ENCODE measurements around the gene SLC5A9. TPM values are rescaled to one million over a fixed set of nuclear protein-coding genes. Genes with fewer than 3 reads are reported as not detected.

SLC5A9 gene
- total RNA-seq, 1 donor from 2014 or later = not detected

- POLR2A ChIA-PET = no interaction called here
- peaks cover 12% of the 10 kb centered on the region for H3K27me3 Mint-ChIP-seq
- no peaks in the 10 kb centered on the region for H3K4me1 Mint-ChIP-seq
- CTCF ChIA-PET = interaction anchor here (1.3 kb wide), 1 partner anchor 101 kb away, joined by 3 read pairs; no protein-coding TSS in a partner anchor
- intact Hi-C loops (cut with micrococcal nuclease) = no loop called here
- H3K4me3 Mint-ChIP-seq = no peak overlapping the region
- H3K9me3 Mint-ChIP-seq = no peaks in the 10 kb centered on the region
- TF ChIP-seq, protein P1, sequence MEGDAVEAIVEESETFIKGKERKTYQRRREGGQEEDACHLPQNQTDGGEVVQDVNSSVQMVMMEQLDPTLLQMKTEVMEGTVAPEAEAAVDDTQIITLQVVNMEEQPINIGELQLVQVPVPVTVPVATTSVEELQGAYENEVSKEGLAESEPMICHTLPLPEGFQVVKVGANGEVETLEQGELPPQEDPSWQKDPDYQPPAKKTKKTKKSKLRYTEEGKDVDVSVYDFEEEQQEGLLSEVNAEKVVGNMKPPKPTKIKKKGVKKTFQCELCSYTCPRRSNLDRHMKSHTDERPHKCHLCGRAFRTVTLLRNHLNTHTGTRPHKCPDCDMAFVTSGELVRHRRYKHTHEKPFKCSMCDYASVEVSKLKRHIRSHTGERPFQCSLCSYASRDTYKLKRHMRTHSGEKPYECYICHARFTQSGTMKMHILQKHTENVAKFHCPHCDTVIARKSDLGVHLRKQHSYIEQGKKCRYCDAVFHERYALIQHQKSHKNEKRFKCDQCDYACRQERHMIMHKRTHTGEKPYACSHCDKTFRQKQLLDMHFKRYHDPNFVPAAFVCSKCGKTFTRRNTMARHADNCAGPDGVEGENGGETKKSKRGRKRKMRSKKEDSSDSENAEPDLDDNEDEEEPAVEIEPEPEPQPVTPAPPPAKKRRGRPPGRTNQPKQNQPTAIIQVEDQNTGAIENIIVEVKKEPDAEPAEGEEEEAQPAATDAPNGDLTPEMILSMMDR (IDR thresholded peaks at IDR 0.05) = no peak
- ATAC-seq (ENCODE audit: low read depth) (no peak), DNase-seq (no peak)
- no peaks in the 10 kb centered on the region for H3K36me3 Mint-ChIP-seq (ENCODE audit: low read depth)
- H3K27ac Mint-ChIP-seq = no peak overlapping the region
Observed at GRCh38 chr1:48198970-48199369, 23.5 kb upstream of the SLC5A9 start.

- no peak for ATAC-seq (ENCODE audit: low read depth)
- Mint-ChIP-seq H3K36me3 (ENCODE audit: low read depth) (no peaks in the 10 kb centered on the region), H3K27ac (no peak overlapping the region)
Observed at GRCh38 chr1:48200166-48200900, 22.2 kb upstream of the SLC5A9 start.

DNA sequence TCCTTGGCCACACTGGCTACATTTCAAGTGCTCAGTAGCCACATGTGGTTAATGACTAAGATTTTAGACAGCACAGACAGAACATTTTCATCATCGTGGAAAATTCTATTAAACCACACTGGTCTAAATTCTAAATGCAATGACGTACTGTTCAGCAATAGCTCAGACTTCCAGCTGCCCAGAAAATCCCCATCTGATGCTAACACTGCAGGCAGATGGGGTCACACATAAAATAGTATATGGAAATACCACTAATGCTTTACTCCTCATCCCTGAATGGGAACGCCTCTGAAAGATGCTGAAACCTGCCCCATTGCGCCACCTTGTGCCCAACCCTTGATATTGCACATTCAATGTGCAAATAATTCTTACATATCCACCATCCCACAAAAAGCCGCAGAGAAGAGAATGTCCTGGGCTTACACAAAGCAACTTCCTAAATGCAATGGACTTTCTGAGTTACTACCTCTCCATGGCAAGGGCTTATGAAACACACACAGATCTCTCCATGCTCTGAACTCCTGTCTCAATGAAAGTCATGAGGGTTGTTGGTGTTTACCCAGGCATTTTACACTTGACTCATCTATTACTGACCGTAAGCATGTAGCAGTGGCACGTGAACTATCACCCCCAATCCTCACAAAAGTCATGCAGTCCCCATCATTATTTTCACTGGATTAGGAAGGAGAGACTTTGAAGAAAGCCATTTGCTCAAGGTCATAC, 20.3 kb upstream of the SLC5A9 start:
- CTCF ChIA-PET = interaction anchor here (0.9 to 1.8 kb wide), 4 partner anchors 14 to 93 kb away, joined by 3 to 6 read pairs (median 3); no protein-coding TSS in a partner anchor
- TF ChIP-seq, protein P1 (IDR thresholded peaks at IDR 0.05) = peak; percentile 44
- H3K4me3 Mint-ChIP-seq = no peak overlapping the region

More at GRCh38 chr1:48200166-48200900, 22.2 kb upstream of the SLC5A9 start:
- Mint-ChIP-seq H3K27me3 (peaks cover 16% of the 10 kb centered on the region), H3K9me3 (no peaks in the 10 kb centered on the region), H3K4me3 (no peak overlapping the region), H3K4me1 (no peaks in the 10 kb centered on the region)
- CTCF ChIA-PET = interaction anchor here (1.5 kb wide), 1 partner anchor 12 kb away, joined by 3 read pairs; no protein-coding TSS in a partner anchor
- intact Hi-C loops (cut with micrococcal nuclease) = no loop called here
- no peak for DNase-seq
- TF ChIP-seq, protein P1 (IDR thresholded peaks at IDR 0.05) = no peak
- POLR2A ChIA-PET = no interaction called here

DNA sequence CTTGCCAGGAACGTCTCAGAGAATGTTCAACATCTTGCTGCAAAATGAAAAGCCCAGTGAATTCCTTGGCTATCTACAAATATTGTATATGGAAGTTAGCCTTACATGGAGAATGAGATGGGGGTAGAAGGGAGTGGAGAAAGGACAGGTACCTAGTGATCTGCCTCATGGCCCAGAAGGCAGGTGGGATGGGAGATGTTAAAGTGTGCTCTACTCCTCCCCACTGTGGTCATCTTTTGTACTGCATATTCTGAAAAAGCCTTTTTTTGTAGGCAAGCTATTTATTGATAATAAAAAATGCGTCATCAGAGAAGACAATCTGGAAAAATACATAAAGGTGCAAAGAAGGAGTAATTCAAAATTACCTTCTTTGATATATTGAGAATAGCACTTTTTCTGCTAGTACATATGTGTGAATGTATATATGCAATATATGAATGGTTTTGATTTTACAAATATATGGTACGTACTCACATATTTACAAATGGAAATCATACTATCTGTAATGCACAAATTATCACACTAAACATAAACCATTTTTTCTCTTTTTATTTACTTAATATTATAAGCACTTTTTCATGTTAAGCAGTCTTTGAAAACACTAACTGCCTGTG, 19.1 kb upstream of the SLC5A9 start:
- no peaks in the 10 kb centered on the region for H3K9me3 Mint-ChIP-seq
- no peak for ATAC-seq (ENCODE audit: low read depth)
- H3K27ac Mint-ChIP-seq = no peak overlapping the region
- no peak overlapping the region for H3K4me3 Mint-ChIP-seq
- H3K36me3 Mint-ChIP-seq (ENCODE audit: low read depth) = no peaks in the 10 kb centered on the region
- TF ChIP-seq, protein P1 (IDR thresholded peaks at IDR 0.05) = peak; percentile 44
- ChIA-PET CTCF (interaction anchor here (0.9 to 1.8 kb wide), 4 partner anchors 23 to 98 kb away, joined by 3 to 6 read pairs (median 3); no protein-coding TSS in a partner anchor), POLR2A (no interaction called here)
- no peaks in the 10 kb centered on the region for H3K4me1 Mint-ChIP-seq
- intact Hi-C loops (cut with micrococcal nuclease) = no loop called here
- DNase-seq = no peak
- peaks cover 15% of the 10 kb centered on the region for H3K27me3 Mint-ChIP-seq

More for the DNA sequence above, 20.3 kb upstream of the SLC5A9 start:
- Mint-ChIP-seq H3K27ac (no peak overlapping the region), H3K27me3 (peaks cover 15% of the 10 kb centered on the region), H3K4me1 (no peaks in the 10 kb centered on the region), H3K36me3 (ENCODE audit: low read depth) (no peaks in the 10 kb centered on the region), H3K9me3 (no peaks in the 10 kb centered on the region)
- POLR2A ChIA-PET = no interaction called here
- intact Hi-C loops (cut with micrococcal nuclease) = no loop called here
- ATAC-seq (ENCODE audit: low read depth) (no peak), DNase-seq (no peak)
